GM21717 (cell line): ENCODE measurements around the gene MMP2.

ENCODE experiments used
- ATAC-seq: cut with Tn5 transposase; IDR thresholded peaks from one replicate; pipeline ENCODE4 v1.9.1; 2021; ENCODE audit warnings: mild to moderate bottlenecking, moderate library complexity; ENCODE audit not compliant: unreplicated experiment

The MMP2 gene

GRCh38 chr16:55510185-55510805 is 31.3 kb downstream of the MMP2 start:
- no peak for ATAC-seq

GRCh38 chr16:55512941-55513340 is 33.9 kb downstream of the MMP2 start:
- no peak for ATAC-seq

- no peak for ATAC-seq
Observed at GRCh38 chr16:55513616-55514015, 34.6 kb downstream of the MMP2 start.

- no peak for ATAC-seq
Observed at GRCh38 chr16:55515111-55515510, 36.1 kb downstream of the MMP2 start.

- no peak for ATAC-seq
Observed at GRCh38 chr16:55521792-55522191, 42.8 kb downstream of the MMP2 start.

- ATAC-seq = no peak
Observed at GRCh38 chr16:55526441-55526840, 47.4 kb downstream of the MMP2 start.

GRCh38 chr16:55527885-55528284 is 48.9 kb downstream of the MMP2 start:
- ATAC-seq = no peak

GRCh38 chr16:55529018-55529417 is 50.0 kb downstream of the MMP2 start:
- ATAC-seq = no peak

GRCh38 chr16:55530316-55530856 is 51.4 kb downstream of the MMP2 start:
- no peak for ATAC-seq

- ATAC-seq = no peak
Observed at GRCh38 chr16:55532227-55532626, 53.2 kb downstream of the MMP2 start.

GRCh38 chr16:55534756-55535155 is 55.8 kb downstream of the MMP2 start:
- no peak for ATAC-seq

- no peak for ATAC-seq
Observed at GRCh38 chr16:55539049-55539448, 60.1 kb downstream of the MMP2 start.

GRCh38 chr16:55539488-55539887 is 60.5 kb downstream of the MMP2 start:
- no peak for ATAC-seq

- ATAC-seq = no peak
Observed at GRCh38 chr16:55540221-55540620, 61.2 kb downstream of the MMP2 start.

- no peak for ATAC-seq
Observed at GRCh38 chr16:55542459-55543082, 63.6 kb downstream of the MMP2 start.

- no peak for ATAC-seq
Observed at GRCh38 chr16:55543472-55543871, 64.5 kb downstream of the MMP2 start.

- ATAC-seq = no peak
Observed at GRCh38 chr16:55552621-55553020, 73.6 kb downstream of the MMP2 start.

- ATAC-seq = no peak
Observed at GRCh38 chr16:55555436-55555835, 76.4 kb downstream of the MMP2 start.
